Neural cell (in vitro differentiated cells): ENCODE measurements around the gene PTPN20.

Source experiments
- EP300 ChIP-seq: fragments of 450-650 bp; conservative IDR thresholded peaks from 2 replicates; pipeline ENCODE4 v1.6.1; 2014; ENCODE audit warnings: antibody characterized with exemption, mild to moderate bottlenecking, moderate library complexity; ENCODE audit not compliant: poor library complexity, severe bottlenecking
- EZH2 ChIP-seq: fragments of 200-600, 300-800 bp; shearing (Covaris generic), sonication (generic); IDR thresholded peaks from 2 replicates; pipeline ENCODE4 v1.6.1; 2014; ENCODE audit warnings: antibody characterized with exemption, low read length, borderline replicate concordance, mild to moderate bottlenecking; ENCODE audit not compliant: insufficient read depth, poor library complexity, severe bottlenecking
- MXI1 ChIP-seq: fragments of 450-650 bp; conservative IDR thresholded peaks from 2 replicates; pipeline ENCODE4 v1.6.1; 2014; ENCODE audit warnings: antibody characterized with exemption, mild to moderate bottlenecking; ENCODE audit not compliant: poor library complexity, severe bottlenecking
- POLR2AphosphoS5 ChIP-seq: IDR thresholded peaks from 2 replicates; pipeline ENCODE4 v1.6.1; 2012
- RAD21 ChIP-seq: fragments of 450-650 bp; conservative IDR thresholded peaks from 2 replicates; pipeline ENCODE4 v1.6.1; 2014; ENCODE audit warnings: antibody characterized with exemption, mild to moderate bottlenecking, moderate library complexity
- SMC3 ChIP-seq: fragments of 450-650 bp; conservative IDR thresholded peaks from 2 replicates; pipeline ENCODE4 v1.6.1; 2014; ENCODE audit warnings: antibody characterized with exemption, mild to moderate bottlenecking, moderate library complexity; ENCODE audit not compliant: poor library complexity
- TAF1 ChIP-seq: IDR thresholded peaks from 2 replicates; pipeline ENCODE4 v1.6.1; 2012; ENCODE audit warnings: low read depth
- TF ChIP-seq, protein P1 (sequence below): fragments of 450-650 bp; IDR thresholded peaks from 2 replicates; pipeline ENCODE4 v1.5.1; 2014; ENCODE audit warnings: antibody characterized with exemption, mild to moderate bottlenecking, moderate library complexity; ENCODE audit not compliant: poor library complexity, severe bottlenecking
- TF ChIP-seq, protein P2 (sequence below): IDR thresholded peaks from 2 replicates; pipeline ENCODE4 v1.6.1; 2012; ENCODE audit warnings: borderline replicate concordance

DNA sequence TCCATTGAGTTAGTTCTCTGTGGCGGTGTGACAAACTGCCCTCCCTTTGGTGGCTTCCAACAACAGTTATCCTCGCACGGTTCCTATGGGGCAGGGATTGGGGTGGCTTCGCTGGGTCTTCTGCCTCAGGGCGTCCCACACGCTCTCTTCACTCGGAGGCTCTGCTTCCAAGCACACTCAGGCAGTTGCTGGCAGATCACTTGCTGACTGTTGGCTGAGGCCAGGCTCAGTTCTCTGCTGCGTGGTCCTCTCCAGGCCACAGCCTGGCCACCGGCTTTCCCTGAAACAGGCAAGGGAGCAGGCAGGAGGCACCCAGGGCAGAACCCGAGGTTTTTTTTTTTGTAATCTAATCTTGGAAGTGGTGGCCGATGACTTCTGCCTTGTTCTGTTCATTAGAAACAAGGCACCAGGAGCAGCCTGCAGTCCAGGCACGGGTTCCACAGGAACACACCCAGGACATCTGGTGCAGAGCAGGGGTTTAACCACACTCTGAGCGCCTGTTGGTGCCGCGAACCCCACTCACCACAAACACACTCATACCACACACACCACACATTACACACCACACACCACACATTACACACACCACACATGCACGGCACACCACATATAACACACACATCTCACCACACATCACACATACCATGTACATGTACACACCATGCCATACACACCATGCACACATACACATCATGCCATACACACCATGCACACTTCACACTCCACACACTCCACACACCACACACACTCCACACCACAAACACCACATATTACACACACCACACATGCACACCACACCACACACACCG lies 112.2 kb downstream of the PTPN20 start:
- TF ChIP-seq, protein P1, sequence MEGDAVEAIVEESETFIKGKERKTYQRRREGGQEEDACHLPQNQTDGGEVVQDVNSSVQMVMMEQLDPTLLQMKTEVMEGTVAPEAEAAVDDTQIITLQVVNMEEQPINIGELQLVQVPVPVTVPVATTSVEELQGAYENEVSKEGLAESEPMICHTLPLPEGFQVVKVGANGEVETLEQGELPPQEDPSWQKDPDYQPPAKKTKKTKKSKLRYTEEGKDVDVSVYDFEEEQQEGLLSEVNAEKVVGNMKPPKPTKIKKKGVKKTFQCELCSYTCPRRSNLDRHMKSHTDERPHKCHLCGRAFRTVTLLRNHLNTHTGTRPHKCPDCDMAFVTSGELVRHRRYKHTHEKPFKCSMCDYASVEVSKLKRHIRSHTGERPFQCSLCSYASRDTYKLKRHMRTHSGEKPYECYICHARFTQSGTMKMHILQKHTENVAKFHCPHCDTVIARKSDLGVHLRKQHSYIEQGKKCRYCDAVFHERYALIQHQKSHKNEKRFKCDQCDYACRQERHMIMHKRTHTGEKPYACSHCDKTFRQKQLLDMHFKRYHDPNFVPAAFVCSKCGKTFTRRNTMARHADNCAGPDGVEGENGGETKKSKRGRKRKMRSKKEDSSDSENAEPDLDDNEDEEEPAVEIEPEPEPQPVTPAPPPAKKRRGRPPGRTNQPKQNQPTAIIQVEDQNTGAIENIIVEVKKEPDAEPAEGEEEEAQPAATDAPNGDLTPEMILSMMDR: no peak
- TF ChIP-seq MXI1: no peak
- TF ChIP-seq POLR2AphosphoS5: no peak
- TF ChIP-seq EP300: no peak
- TF ChIP-seq TAF1: no peak
- no peak for TF ChIP-seq EZH2
- TF ChIP-seq RAD21: no peak
- no peak for TF ChIP-seq SMC3
- TF ChIP-seq, protein P2, sequence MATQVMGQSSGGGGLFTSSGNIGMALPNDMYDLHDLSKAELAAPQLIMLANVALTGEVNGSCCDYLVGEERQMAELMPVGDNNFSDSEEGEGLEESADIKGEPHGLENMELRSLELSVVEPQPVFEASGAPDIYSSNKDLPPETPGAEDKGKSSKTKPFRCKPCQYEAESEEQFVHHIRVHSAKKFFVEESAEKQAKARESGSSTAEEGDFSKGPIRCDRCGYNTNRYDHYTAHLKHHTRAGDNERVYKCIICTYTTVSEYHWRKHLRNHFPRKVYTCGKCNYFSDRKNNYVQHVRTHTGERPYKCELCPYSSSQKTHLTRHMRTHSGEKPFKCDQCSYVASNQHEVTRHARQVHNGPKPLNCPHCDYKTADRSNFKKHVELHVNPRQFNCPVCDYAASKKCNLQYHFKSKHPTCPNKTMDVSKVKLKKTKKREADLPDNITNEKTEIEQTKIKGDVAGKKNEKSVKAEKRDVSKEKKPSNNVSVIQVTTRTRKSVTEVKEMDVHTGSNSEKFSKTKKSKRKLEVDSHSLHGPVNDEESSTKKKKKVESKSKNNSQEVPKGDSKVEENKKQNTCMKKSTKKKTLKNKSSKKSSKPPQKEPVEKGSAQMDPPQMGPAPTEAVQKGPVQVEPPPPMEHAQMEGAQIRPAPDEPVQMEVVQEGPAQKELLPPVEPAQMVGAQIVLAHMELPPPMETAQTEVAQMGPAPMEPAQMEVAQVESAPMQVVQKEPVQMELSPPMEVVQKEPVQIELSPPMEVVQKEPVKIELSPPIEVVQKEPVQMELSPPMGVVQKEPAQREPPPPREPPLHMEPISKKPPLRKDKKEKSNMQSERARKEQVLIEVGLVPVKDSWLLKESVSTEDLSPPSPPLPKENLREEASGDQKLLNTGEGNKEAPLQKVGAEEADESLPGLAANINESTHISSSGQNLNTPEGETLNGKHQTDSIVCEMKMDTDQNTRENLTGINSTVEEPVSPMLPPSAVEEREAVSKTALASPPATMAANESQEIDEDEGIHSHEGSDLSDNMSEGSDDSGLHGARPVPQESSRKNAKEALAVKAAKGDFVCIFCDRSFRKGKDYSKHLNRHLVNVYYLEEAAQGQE: no peak
